ENCODE measurements around the gene DLL4. TPM values are rescaled to one million over a fixed set of nuclear protein-coding genes. Genes with fewer than 3 reads are reported as not detected.

Gene DLL4
- total and polyA plus RNA-seq, 11 donors: 4.7 to 20.8 (median 11.1) TPM

DNA sequence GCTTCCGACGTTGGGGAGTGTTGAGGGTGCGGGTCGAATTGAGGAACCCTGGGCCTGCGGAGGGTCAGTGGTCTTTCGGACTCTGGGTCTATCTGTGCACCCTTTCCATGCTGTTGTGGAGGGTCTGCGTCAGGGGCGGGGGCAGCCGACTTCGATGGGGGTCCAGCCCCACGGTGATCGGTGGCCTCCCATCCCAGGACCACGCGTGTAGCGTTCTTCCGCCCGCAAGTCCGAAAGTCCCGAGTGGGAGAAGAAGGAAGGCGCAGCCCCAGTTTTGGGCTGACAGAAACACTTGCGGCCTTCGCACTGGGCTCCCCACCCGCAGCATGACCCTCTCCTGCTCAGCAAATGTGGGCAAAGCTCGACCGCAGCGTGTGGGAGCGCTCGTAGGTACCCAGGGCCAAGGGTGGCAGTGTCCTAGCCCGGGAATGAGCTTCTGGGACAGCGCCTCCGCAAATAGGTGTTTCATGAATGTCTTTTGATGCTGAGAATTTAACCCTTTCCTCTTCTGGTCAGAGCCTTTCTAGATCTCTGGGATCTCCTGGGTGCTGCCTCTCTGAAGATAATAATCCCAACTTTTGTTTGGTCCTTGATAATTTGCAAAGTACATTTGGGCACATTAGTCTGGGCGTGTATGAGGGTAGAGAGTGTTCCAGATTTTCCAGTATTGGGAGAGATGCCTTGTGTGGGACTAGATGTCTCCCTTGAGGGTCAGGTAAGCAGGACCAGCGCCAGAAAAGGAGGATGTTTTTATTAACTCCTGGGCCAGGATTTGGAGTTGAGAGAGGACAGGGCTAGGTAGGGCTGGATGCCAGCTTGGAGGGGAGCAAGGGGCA is 2.3 kb upstream of the DLL4 start:
- DNase-seq (peak in 1 of 5 donors; percentile 21), ATAC-seq (no peak)
- Histone ChIP-seq H3K4me1 (peaks cover 3 to 66% (median 48%) of the 10 kb centered on the region in 12 donors), H3K27me3 (peaks cover 3 to 69% (median 23%) of the 10 kb centered on the region in 9 donors), H3K27ac (peak overlapping the region in 2 of 12 donors; percentile 75 to 87), H3K4me3 (peak overlapping the region in 7 of 12 donors; percentile 56 to 79 (median 70)), H3K36me3 (peaks cover 0 to 8% (median 0%) of the 10 kb centered on the region in 9 donors), H3K9me3 (no peaks in the 10 kb centered on the region)
- TF ChIP-seq CTCF (IDR thresholded peaks at IDR 0.05) (no peak), POLR2A (IDR thresholded peaks at IDR 0.05) (no peak)
- intact Hi-C loops (cut with DNase I): loop anchor here in 1 of 10 donors (5.0 kb wide), 1 partner anchor 95 kb away; no protein-coding TSS in a partner anchor
- 29 to 62% (median 45%) methylated on average over 27 to 33 of the region's 33 CpGs for WGBS, 4 donors

GRCh38 chr15:40927495-40927872 is 1.7 kb upstream of the DLL4 start:
- 7 to 19% (median 11%) methylated on average over 22 to 24 of the region's 24 CpGs for WGBS, 4 donors
- TF ChIP-seq CTCF (IDR thresholded peaks at IDR 0.05) (no peak), POLR2A (IDR thresholded peaks at IDR 0.05) (no peak)
- Histone ChIP-seq H3K4me1 (peaks cover 3 to 68% (median 46%) of the 10 kb centered on the region in 12 donors), H3K27me3 (peaks cover 3 to 75% (median 23%) of the 10 kb centered on the region in 9 donors), H3K36me3 (peaks cover 0 to 14% (median 0%) of the 10 kb centered on the region in 9 donors), H3K9me3 (no peaks in the 10 kb centered on the region), H3K27ac (peak overlapping the region in 4 of 12 donors; percentile 73 to 90 (median 81)), H3K4me3 (peak overlapping the region in 10 of 12 donors; percentile 56 to 85 (median 70))
- DNase-seq: peak in 1 of 5 donors; percentile 34
- intact Hi-C loops (cut with DNase I): loop anchor here in 1 of 10 donors (5.0 kb wide), 1 partner anchor 95 kb away; no protein-coding TSS in a partner anchor
- no peak for ATAC-seq

DNA sequence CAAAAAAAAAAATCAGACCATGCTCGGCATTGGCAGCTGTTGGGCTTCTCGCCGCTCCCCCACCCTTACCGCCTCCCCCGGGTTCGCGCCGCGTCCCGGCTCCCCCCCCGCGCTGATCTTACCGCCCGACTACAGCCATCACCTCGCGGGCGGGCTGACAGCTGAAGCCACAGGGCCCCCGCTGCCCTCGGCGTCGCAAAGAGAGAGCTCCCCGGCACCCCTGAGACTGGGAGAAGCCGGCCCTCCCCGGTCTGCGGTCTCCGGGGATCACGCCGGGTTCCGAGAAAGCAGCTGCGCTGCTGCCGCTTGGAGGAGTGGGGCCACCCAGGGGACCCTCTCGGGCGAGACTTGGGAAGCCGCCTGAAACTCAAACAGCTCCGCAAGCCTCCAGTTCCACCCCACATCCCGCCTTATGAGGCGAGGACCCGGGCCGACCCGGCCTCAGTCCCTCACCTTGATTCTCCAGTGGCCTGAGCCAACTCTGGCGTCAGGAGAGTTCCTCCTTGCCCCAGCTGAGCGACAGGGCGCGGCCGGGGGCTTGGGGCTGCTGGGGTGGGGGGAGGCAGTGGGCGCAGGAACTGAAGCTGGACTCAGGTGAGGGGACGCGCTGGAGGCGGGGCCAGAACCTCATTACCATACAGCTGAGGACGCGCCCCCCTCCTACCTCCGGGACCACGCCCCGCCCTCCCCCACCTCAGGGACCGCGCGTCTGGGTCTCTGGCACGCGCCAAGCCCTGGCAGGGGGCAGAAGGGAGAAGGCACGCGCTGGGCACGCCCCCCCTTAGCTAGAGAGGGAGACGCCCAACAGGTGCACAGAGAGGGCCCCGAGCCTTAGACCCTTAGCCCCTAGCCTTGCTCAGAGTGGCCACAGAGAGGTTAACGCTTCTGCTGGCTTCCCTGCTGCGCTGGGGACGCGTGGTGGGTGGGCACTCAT is 1.0 kb upstream of the DLL4 start:
- Histone ChIP-seq H3K4me3 (peak overlapping the region; percentile 22 to 85 (median 70)), H3K27me3 (peaks cover 3 to 79% (median 23%) of the 10 kb centered on the region in 9 donors), H3K27ac (peak overlapping the region in 10 of 12 donors; percentile 30 to 90 (median 74)), H3K4me1 (peaks cover 3 to 74% (median 47%) of the 10 kb centered on the region in 12 donors), H3K9me3 (no peaks in the 10 kb centered on the region), H3K36me3 (peaks cover 0 to 20% (median 0%) of the 10 kb centered on the region in 9 donors)
- ATAC-seq (peak in 1 of 4 donors; percentile 1), DNase-seq (peak in 2 of 5 donors; percentile 32 to 60)
- TF ChIP-seq POLR2A (IDR thresholded peaks at IDR 0.05): no peak
- no peak for TF ChIP-seq CTCF (IDR thresholded peaks at IDR 0.05)
- 1 to 2% (median 1%) methylated on average over 37 to 68 of the region's 68 CpGs for WGBS, 4 donors
- intact Hi-C loops (cut with DNase I): loop anchor here in 3 of 10 donors (2.0 to 5.0 kb wide), 3 partner anchors 13 to 94 kb away; no protein-coding TSS in a partner anchor

Data from heart left ventricle (tissue), 16 donors.